GM12864 (cell line): ENCODE measurements around the gene IQCE.

Experiments
- DNase-seq: peaks from one replicate; pipeline ENCODE4 v3.0.0-alpha.2; 2011; ENCODE audit warnings: low read depth
- H3K4me3 ChIP-seq: 2 replicates; pipeline ENCODE4 v1.5.1; 2011; ENCODE audit warnings: mild to moderate bottlenecking, low read depth, low read length, control low read depth
- TF ChIP-seq, protein P1 (sequence below): IDR thresholded peaks from 2 replicates; pipeline ENCODE4 v1.5.1; 2011; ENCODE audit warnings: low read depth, mild to moderate bottlenecking, moderate library complexity, low read length, control low read depth, inconsistent platforms; ENCODE audit errors: missing control alignments

IQCE gene

GRCh38 chr7:2644562-2645273 lies 85.9 kb downstream of the IQCE start:
- DNase-seq, result no peak
- no peak overlapping the region; the same call in 1 of the 2 replicates for H3K4me3 ChIP-seq
- TF ChIP-seq, protein P1, sequence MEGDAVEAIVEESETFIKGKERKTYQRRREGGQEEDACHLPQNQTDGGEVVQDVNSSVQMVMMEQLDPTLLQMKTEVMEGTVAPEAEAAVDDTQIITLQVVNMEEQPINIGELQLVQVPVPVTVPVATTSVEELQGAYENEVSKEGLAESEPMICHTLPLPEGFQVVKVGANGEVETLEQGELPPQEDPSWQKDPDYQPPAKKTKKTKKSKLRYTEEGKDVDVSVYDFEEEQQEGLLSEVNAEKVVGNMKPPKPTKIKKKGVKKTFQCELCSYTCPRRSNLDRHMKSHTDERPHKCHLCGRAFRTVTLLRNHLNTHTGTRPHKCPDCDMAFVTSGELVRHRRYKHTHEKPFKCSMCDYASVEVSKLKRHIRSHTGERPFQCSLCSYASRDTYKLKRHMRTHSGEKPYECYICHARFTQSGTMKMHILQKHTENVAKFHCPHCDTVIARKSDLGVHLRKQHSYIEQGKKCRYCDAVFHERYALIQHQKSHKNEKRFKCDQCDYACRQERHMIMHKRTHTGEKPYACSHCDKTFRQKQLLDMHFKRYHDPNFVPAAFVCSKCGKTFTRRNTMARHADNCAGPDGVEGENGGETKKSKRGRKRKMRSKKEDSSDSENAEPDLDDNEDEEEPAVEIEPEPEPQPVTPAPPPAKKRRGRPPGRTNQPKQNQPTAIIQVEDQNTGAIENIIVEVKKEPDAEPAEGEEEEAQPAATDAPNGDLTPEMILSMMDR, result no peak

DNA sequence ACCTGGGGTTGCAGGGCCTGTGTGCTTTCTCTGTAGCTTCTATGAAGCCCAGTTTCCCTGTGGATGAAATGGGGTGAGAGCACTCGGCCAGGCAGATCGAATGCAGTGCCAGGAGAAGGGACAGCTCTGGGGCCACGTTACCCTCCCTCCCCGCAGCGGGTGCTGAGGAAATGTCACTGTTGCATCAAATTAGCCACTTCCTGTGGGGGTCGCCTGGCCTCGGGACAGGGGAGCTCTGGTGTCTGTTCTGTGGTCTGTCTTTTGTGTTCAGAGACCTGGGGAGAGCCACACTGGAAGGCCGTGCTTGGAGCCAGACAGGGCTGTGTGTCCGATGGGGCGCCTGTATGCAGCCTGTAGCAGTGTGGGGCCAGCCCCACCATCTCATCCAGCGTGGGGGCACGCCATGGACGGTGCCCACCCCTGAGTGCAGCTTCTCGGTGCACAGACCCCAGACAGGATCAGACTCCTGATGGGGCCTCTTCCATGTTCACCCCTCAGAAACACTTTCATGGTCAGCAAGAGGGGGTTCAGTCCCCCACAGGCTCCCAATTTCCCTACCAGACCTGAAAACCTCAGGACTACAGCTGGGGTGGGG lies 86.6 kb downstream of the IQCE start:
- no peak overlapping the region; the same call in 1 of the 2 replicates for H3K4me3 ChIP-seq
- DNase-seq, result no peak
- TF ChIP-seq, protein P1, result no peak

- TF ChIP-seq, protein P1, result no peak
- no peak for DNase-seq
- no peak overlapping the region for H3K4me3 ChIP-seq
These were observed 87.5 kb downstream of the IQCE start for GRCh38 chr7:2646336-2646679.

- TF ChIP-seq, protein P1, result no peak
- no peak overlapping the region for H3K4me3 ChIP-seq
- DNase-seq, result no peak
These were observed 88.1 kb downstream of the IQCE start for GRCh38 chr7:2646680-2647571.

DNA sequence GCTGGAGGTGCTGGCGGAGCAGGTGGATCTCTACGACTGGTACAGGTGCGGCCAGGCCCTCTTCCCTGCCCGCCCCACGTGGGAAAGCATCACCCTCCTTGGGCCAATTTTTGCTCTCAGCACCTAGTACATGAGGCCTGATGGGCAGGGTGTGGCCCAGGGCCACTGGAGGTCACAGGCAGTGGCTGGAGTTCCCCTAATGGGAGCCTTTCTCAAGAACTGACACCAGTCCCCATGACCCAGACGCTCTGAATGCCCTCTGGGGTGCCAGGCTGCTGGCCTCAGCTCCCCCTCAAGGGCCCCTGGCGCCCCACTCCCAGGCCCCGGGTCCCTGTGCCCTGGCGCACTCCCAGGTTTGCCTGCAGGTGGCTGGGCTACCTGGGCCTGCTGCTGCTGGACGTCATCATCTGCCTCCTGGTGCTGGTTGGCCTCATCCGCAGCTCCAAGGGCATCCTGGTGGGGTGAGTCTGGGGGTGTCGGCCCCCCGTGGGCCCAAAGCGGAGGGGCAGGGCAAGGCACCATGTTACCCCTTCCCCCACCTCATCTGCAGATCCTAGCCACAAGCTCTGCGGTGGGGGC lies 88.9 kb downstream of the IQCE start:
- no peak for DNase-seq
- TF ChIP-seq, protein P1, result no peak
- H3K4me3 ChIP-seq, result no peak overlapping the region

- no peak overlapping the region for H3K4me3 ChIP-seq
- TF ChIP-seq, protein P1, result no peak
- no peak for DNase-seq
These were observed 90.5 kb downstream of the IQCE start for GRCh38 chr7:2649139-2649838.
